ENCODE data around the gene PRDM16. TPM values are rescaled to one million over a fixed set of nuclear protein-coding genes. Genes with fewer than 3 reads are reported as not detected.

The PRDM16 gene
- total and polyA plus RNA-seq, 2 experiments from 2014 or later, result 41.8 to 55.8 TPM

DNA sequence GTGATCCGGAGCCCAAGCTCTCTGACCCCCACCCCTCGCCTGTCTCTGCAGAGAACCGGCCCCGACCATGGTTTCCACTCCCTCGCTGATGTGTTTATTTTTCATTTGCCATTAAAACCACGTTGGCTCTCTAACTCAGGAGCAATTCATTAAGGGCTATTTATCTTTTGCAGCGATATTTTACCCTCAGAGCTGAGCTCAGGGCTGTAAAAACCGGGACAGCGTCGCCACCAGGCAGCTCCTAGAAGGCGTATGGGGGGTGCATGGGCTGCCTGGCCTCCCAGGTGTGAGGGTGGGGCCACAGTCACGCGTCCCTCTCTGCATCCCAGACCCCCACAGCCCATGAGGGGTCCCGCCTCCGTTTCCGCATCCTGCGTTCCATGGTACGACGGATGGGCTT is 71.4 kb downstream of the PRDM16 start:
- DNase-seq (ENCODE audit: low read depth in 1 of 2, low spot score in 1 of 2), result no peak
- H3K4me3 ChIP-seq, result no peak overlapping the region
- TF ChIP-seq, protein P1, sequence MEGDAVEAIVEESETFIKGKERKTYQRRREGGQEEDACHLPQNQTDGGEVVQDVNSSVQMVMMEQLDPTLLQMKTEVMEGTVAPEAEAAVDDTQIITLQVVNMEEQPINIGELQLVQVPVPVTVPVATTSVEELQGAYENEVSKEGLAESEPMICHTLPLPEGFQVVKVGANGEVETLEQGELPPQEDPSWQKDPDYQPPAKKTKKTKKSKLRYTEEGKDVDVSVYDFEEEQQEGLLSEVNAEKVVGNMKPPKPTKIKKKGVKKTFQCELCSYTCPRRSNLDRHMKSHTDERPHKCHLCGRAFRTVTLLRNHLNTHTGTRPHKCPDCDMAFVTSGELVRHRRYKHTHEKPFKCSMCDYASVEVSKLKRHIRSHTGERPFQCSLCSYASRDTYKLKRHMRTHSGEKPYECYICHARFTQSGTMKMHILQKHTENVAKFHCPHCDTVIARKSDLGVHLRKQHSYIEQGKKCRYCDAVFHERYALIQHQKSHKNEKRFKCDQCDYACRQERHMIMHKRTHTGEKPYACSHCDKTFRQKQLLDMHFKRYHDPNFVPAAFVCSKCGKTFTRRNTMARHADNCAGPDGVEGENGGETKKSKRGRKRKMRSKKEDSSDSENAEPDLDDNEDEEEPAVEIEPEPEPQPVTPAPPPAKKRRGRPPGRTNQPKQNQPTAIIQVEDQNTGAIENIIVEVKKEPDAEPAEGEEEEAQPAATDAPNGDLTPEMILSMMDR (IDR thresholded peaks at IDR 0.05; ENCODE audit: low read depth, low read length), result no peak
- peaks cover 23% of the 10 kb centered on the region for H3K4me1 ChIP-seq (ENCODE audit: low read depth)
- H3K27ac ChIP-seq, result peak overlapping the region; percentile 62
- no peaks in the 10 kb centered on the region for H3K9me3 ChIP-seq (ENCODE audit: low read depth)
- no peaks in the 10 kb centered on the region for H3K27me3 ChIP-seq
- H3K36me3 ChIP-seq, result no peaks in the 10 kb centered on the region

DNA sequence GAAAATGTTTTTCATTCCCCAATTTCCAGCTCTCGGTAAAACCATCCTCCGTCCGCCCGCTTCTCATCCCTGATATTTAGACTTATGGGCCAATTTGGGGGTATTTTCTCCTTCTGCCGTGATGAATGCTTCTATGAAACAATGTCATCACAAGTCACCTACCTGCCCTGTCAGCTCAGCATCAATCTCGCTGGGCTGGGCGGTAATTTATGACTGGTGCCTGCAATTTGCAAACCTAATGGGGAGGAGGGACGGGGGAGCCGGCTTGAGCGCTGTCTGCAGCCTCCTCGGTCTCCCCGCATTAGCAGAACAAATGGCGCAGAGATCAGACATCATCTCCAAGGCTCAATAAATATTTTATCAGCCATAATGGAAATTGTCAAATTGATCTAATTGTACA is 72.1 kb downstream of the PRDM16 start:
- no peak for DNase-seq (ENCODE audit: low read depth in 1 of 2, low spot score in 1 of 2)
- peaks cover 19% of the 10 kb centered on the region for H3K4me1 ChIP-seq (ENCODE audit: low read depth)
- H3K9me3 ChIP-seq (ENCODE audit: low read depth), result no peaks in the 10 kb centered on the region
- no peak overlapping the region for H3K27ac ChIP-seq
- no peaks in the 10 kb centered on the region for H3K27me3 ChIP-seq
- TF ChIP-seq, protein P1 (IDR thresholded peaks at IDR 0.05; ENCODE audit: low read depth, low read length), result no peak
- H3K36me3 ChIP-seq, result no peaks in the 10 kb centered on the region
- H3K4me3 ChIP-seq, result no peak overlapping the region

DNA sequence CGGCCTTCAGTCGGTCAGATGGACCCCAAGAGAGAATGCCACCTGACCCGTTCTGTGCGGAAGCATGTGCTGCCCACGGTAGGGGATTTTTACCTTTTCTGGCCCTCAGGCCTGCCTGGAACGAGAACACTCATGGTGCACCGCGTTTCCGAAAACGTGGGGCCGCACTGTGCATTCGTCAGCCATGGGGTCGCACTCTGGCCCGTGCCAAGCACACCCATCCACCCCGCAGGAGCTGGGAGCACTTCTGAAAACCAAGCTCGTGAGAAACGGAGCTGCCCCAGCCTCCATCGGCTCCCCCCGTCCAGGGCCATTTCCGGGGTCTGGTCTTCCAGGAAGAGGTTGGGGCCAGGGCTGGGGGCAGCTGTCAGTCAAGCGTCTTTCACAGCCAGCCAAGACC is 72.8 kb downstream of the PRDM16 start:
- Histone ChIP-seq H3K9me3 (ENCODE audit: low read depth) (no peaks in the 10 kb centered on the region), H3K4me1 (ENCODE audit: low read depth) (peaks cover 19% of the 10 kb centered on the region), H3K27me3 (no peaks in the 10 kb centered on the region), H3K36me3 (no peaks in the 10 kb centered on the region), H3K4me3 (no peak overlapping the region), H3K27ac (no peak overlapping the region)
- DNase-seq (ENCODE audit: low read depth in 1 of 2, low spot score in 1 of 2), result no peak
- TF ChIP-seq, protein P1 (IDR thresholded peaks at IDR 0.05; ENCODE audit: low read depth, low read length), result no peak

DNA sequence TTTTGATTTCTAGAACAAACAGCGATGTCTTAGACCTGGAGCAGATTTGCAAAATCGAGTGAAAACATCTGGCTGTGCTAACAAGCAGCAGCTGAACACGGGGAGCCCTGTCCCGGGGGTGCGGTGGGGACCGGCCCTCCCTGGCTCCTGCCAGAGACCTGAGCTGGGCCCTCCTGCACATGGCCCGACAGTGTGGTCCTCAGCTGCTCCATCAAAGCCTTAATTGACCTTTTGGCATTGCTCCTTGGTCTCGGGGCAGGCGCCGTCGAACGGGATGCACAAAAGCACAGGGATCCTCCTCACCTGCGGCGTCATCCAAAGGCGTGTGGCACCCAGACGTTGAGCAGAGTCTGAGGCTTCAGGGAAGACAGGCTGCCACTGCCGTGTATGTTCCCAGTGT is 73.2 kb downstream of the PRDM16 start:
- H3K4me1 ChIP-seq (ENCODE audit: low read depth), result peaks cover 19% of the 10 kb centered on the region
- no peaks in the 10 kb centered on the region for H3K36me3 ChIP-seq
- no peak for DNase-seq (ENCODE audit: low read depth in 1 of 2, low spot score in 1 of 2)
- no peaks in the 10 kb centered on the region for H3K9me3 ChIP-seq (ENCODE audit: low read depth)
- no peak overlapping the region for H3K4me3 ChIP-seq
- TF ChIP-seq, protein P1 (IDR thresholded peaks at IDR 0.05; ENCODE audit: low read depth, low read length), result no peak
- no peaks in the 10 kb centered on the region for H3K27me3 ChIP-seq
- no peak overlapping the region for H3K27ac ChIP-seq

DNA sequence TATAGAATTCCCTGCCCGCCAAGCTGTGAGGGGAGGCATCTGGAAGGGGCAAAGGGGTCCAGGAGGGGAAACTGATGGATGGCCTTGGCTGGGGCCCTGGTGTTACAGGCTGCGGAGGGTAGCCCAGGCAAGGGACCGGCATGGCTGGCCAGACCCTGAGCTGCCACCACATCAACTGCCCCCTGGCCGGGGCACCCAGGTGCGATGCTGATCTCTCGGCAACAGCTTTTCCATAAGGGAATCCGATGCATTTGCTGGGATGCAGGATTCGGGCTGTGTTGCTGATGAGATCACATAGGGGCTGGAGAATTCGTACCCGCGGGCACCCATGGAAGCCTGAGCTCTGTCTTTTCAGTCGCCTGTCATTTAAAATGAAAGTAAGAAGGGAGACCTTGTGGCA is 73.7 kb downstream of the PRDM16 start:
- Histone ChIP-seq H3K4me1 (ENCODE audit: low read depth) (peaks cover 19% of the 10 kb centered on the region), H3K27ac (no peak overlapping the region), H3K9me3 (ENCODE audit: low read depth) (no peaks in the 10 kb centered on the region), H3K27me3 (no peaks in the 10 kb centered on the region), H3K4me3 (no peak overlapping the region), H3K36me3 (no peaks in the 10 kb centered on the region)
- DNase-seq (ENCODE audit: low read depth in 1 of 2, low spot score in 1 of 2), result no peak
- TF ChIP-seq, protein P1 (IDR thresholded peaks at IDR 0.05; ENCODE audit: low read depth, low read length), result no peak

All from cardiac muscle cell (in vitro differentiated cells and primary cell).